Measurements from ENCODE around the gene TIMP2.

GRCh38 chr17:78924481-78925151, 571 bp downstream of the TIMP2 start:
- TF ChIP-seq CTCF (conservative IDR thresholded peaks at IDR 0.05; ENCODE audit: low read depth, low read length) (no peak), EZH2 (IDR thresholded peaks at IDR 0.05; ENCODE audit: borderline replicate concordance, low read depth, low read length, poor library complexity, severe bottlenecking) (no peak)

Data from A673 (cell line).